ENCODE data around the gene ZBTB2.

DNA sequence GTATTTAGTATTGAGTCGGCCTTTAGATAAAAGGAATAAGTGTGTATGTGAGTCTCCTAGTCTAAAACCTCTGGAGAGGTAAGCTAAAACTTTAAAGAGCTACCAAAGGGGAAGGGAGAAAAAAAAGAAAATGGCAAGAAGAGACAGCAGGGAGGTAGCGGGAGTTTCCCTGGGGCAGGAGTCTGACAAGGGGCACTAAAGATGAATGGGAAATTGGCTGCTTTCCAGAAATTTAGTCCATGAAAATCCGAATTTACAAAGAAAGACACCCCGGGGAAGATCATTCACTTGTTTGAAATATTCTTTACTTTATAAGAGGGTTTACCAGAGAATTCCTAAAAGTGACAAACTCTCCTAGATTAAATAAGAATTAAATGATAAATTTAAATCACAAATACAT is 41.3 kb upstream of the ZBTB2 start:
- TF ChIP-seq, protein P1, sequence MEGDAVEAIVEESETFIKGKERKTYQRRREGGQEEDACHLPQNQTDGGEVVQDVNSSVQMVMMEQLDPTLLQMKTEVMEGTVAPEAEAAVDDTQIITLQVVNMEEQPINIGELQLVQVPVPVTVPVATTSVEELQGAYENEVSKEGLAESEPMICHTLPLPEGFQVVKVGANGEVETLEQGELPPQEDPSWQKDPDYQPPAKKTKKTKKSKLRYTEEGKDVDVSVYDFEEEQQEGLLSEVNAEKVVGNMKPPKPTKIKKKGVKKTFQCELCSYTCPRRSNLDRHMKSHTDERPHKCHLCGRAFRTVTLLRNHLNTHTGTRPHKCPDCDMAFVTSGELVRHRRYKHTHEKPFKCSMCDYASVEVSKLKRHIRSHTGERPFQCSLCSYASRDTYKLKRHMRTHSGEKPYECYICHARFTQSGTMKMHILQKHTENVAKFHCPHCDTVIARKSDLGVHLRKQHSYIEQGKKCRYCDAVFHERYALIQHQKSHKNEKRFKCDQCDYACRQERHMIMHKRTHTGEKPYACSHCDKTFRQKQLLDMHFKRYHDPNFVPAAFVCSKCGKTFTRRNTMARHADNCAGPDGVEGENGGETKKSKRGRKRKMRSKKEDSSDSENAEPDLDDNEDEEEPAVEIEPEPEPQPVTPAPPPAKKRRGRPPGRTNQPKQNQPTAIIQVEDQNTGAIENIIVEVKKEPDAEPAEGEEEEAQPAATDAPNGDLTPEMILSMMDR (conservative IDR thresholded peaks at IDR 0.05; ENCODE audit: low read depth, low read length): no peak
- TF ChIP-seq POLR2A (IDR thresholded peaks at IDR 0.05; ENCODE audit: low read depth, low read length) (no peak), MAZ (IDR thresholded peaks at IDR 0.05; ENCODE audit: borderline replicate concordance, low read depth, low read length) (no peak), CEBPB (IDR thresholded peaks at IDR 0.05; ENCODE audit: low read depth, low read length) (no peak), MAFK (IDR thresholded peaks at IDR 0.05; ENCODE audit: low read depth, low read length) (no peak), MXI1 (IDR thresholded peaks at IDR 0.05; ENCODE audit: borderline replicate concordance, low read depth, low read length) (no peak), NFE2L2 (IDR thresholded peaks at IDR 0.05; ENCODE audit: low read depth, low read length) (no peak)

Measured in IMR-90 (cell line).